ENCODE results near the gene MAPKAPK2. TPM values are rescaled to one million over a fixed set of nuclear protein-coding genes. Genes with fewer than 3 reads are reported as not detected.

Gene MAPKAPK2
- total RNA-seq, 1 experiment from 2014 or later: 54.9 TPM

GRCh38 chr1:206674745-206675175 is 9.9 kb upstream of the MAPKAPK2 start (continued):
- no peak for TF ChIP-seq MLX (CRISPR knock-in tag; IDR thresholded peaks at IDR 0.05)
- no peak for TF ChIP-seq TP53 (CRISPR knock-in tag; IDR thresholded peaks at IDR 0.05)
- no peak for TF ChIP-seq CTCF (IDR thresholded peaks at IDR 0.05)
- TF ChIP-seq MXD4 (CRISPR knock-in tag; IDR thresholded peaks at IDR 0.05; ENCODE audit: borderline replicate concordance): no peak
- TF ChIP-seq ZNF219 (CRISPR knock-in tag; IDR thresholded peaks at IDR 0.05; ENCODE audit: borderline replicate concordance): no peak
- TF ChIP-seq AFF4 (CRISPR knock-in tag; IDR thresholded peaks at IDR 0.05; ENCODE audit: borderline replicate concordance): no peak
- no peak for TF ChIP-seq ZNF138 (CRISPR knock-in tag; conservative IDR thresholded peaks at IDR 0.05)

- Mint-ChIP-seq H3K36me3 (no peaks in the 10 kb centered on the region), H3K27ac (no peak overlapping the region), H3K9me3 (no peaks in the 10 kb centered on the region), H3K4me1 (0 out of 2 replicates have a peak, but pooled peaks cover 3% of the 10 kb centered on the region), H3K4me3 (no peak overlapping the region), H3K27me3 (ENCODE audit: low read depth) (peaks cover 13% of the 10 kb centered on the region)
- ChIA-PET CTCF (interaction anchor here (6.8 kb wide), 1 partner anchor 12 kb away, joined by 37 read pairs; no protein-coding TSS in a partner anchor), POLR2A (no interaction called here)
- DNase-seq (ENCODE audit: low spot score) (no peak), ATAC-seq (no peak)
- no peak for TF ChIP-seq ZNF263 (CRISPR knock-in tag; IDR thresholded peaks at IDR 0.05; ENCODE audit: low read depth)
- no peak for TF ChIP-seq ZNF281 (CRISPR knock-in tag; IDR thresholded peaks at IDR 0.05)
- TF ChIP-seq NR1H2 (CRISPR knock-in tag; IDR thresholded peaks at IDR 0.05): no peak
- TF ChIP-seq TEAD1 (CRISPR knock-in tag; IDR thresholded peaks at IDR 0.05): no peak
- TF ChIP-seq ELF4 (CRISPR knock-in tag; IDR thresholded peaks at IDR 0.05; ENCODE audit: low read depth): no peak
- TF ChIP-seq ZNF532 (CRISPR knock-in tag; IDR thresholded peaks at IDR 0.05; ENCODE audit: borderline replicate concordance): no peak
- no peak for TF ChIP-seq ZNF219 (CRISPR knock-in tag; IDR thresholded peaks at IDR 0.05; ENCODE audit: borderline replicate concordance)
- TF ChIP-seq PREB (CRISPR knock-in tag; IDR thresholded peaks at IDR 0.05; ENCODE audit: borderline replicate concordance): no peak
- no peak for TF ChIP-seq ZNF671 (CRISPR knock-in tag; IDR thresholded peaks at IDR 0.05)
- no peak for TF ChIP-seq USF1 (CRISPR knock-in tag; IDR thresholded peaks at IDR 0.05)
- TF ChIP-seq MYBL2 (CRISPR knock-in tag; IDR thresholded peaks at IDR 0.05): no peak
- no peak for TF ChIP-seq ZBTB43 (CRISPR knock-in tag; IDR thresholded peaks at IDR 0.05)
- TF ChIP-seq NFE2L1 (CRISPR knock-in tag; IDR thresholded peaks at IDR 0.05): no peak
- TF ChIP-seq ZNF232 (CRISPR knock-in tag; IDR thresholded peaks at IDR 0.05): no peak
Measured at GRCh38 chr1:206676499-206676898, 8.2 kb upstream of the MAPKAPK2 start.
